Measurements from ENCODE around the gene NCOR2.

DNA sequence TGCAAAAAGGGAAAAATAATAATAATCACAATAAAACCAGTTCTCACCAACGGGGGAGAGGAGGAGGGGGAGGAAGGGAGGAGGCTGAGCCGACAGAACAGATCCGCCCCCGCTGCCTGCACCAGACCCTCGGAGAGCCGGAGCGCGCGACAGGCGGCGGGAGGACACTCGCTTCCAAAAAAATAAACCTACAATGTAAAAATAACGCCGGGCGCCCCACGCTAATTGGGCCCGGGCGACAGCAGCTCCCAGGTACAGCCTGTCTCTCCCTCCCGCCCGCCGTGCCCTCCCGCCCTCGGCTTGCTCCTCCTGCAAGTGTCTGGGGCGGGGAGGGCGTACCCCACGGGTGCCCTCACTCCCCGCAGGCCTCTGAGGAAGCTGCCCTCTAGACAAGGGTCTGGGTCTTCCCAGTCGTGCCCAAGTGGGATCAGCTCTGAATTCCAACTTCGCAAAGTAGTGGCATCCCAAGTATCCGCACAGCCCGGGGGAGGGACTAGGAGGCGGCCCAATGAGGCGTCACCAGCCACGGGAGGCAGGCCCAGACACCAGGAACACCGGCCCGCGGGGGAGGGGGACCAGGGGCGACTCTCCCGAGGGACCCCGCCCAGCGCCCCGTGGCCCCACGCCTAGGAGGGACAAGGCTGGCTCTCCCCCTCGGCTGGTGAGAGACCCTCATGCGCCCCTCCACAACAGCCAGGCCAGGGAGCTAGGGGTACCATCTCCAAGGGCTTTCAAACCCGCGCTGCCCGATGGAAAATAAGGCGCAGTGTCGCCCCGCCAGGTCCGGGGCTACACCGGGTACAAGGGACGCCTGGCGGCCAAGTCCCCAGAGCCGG, 1.0 kb downstream of the NCOR2 start:
- TF ChIP-seq, protein P1, sequence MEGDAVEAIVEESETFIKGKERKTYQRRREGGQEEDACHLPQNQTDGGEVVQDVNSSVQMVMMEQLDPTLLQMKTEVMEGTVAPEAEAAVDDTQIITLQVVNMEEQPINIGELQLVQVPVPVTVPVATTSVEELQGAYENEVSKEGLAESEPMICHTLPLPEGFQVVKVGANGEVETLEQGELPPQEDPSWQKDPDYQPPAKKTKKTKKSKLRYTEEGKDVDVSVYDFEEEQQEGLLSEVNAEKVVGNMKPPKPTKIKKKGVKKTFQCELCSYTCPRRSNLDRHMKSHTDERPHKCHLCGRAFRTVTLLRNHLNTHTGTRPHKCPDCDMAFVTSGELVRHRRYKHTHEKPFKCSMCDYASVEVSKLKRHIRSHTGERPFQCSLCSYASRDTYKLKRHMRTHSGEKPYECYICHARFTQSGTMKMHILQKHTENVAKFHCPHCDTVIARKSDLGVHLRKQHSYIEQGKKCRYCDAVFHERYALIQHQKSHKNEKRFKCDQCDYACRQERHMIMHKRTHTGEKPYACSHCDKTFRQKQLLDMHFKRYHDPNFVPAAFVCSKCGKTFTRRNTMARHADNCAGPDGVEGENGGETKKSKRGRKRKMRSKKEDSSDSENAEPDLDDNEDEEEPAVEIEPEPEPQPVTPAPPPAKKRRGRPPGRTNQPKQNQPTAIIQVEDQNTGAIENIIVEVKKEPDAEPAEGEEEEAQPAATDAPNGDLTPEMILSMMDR (conservative IDR thresholded peaks at IDR 0.05 in 1 of 2, IDR thresholded peaks at IDR 0.05 in 1 of 2; ENCODE audit: extremely low read depth in 1 of 2, insufficient read depth in 1 of 2, low read depth in 1 of 2, low read length in 2 of 2) = no peak
- TF ChIP-seq EZH2 (IDR thresholded peaks at IDR 0.05; ENCODE audit: borderline replicate concordance, low read length) = no peak

Measured in mammary epithelial cell (primary cell).